Measurements from ENCODE around the gene C1QL3.

Gene C1QL3

GRCh38 chr10:16483241-16483917, 38.3 kb downstream of the C1QL3 start:
- no peak for TF ChIP-seq CTCF (IDR thresholded peaks at IDR 0.05; ENCODE audit: low read depth, low read length)
- DNase-seq (ENCODE audit: low read depth, low spot score) = no peak
- no peak overlapping the region for H3K4me3 ChIP-seq (ENCODE audit: low read depth, low read length)
- in situ Hi-C loops (cut with HindIII; ENCODE audit: low sequenced_read_pairs) = no loop called here

- DNase-seq (ENCODE audit: low read depth, low spot score) = no peak
- in situ Hi-C loops (cut with HindIII; ENCODE audit: low sequenced_read_pairs) = no loop called here
- H3K4me3 ChIP-seq (ENCODE audit: low read depth, low read length) = no peak overlapping the region
- TF ChIP-seq CTCF (IDR thresholded peaks at IDR 0.05; ENCODE audit: low read depth, low read length) = no peak
Observed at GRCh38 chr10:16481052-16481728, 40.5 kb downstream of the C1QL3 start.

- DNase-seq (ENCODE audit: low read depth, low spot score) = no peak
- no peak for TF ChIP-seq CTCF (IDR thresholded peaks at IDR 0.05; ENCODE audit: low read depth, low read length)
- in situ Hi-C loops (cut with HindIII; ENCODE audit: low sequenced_read_pairs) = no loop called here
- H3K4me3 ChIP-seq (ENCODE audit: low read depth, low read length) = no peak overlapping the region
Observed at GRCh38 chr10:16478801-16479200, 42.9 kb downstream of the C1QL3 start.

- in situ Hi-C loops (cut with HindIII; ENCODE audit: low sequenced_read_pairs) = no loop called here
- TF ChIP-seq CTCF (IDR thresholded peaks at IDR 0.05; ENCODE audit: low read depth, low read length) = no peak
- no peak for DNase-seq (ENCODE audit: low read depth, low spot score)
Observed at GRCh38 chr10:16477757-16478156, 43.9 kb downstream of the C1QL3 start.

GRCh38 chr10:16472828-16473227, 48.9 kb downstream of the C1QL3 start:
- in situ Hi-C loops (cut with HindIII; ENCODE audit: low sequenced_read_pairs) = no loop called here
- no peak overlapping the region for H3K4me3 ChIP-seq (ENCODE audit: low read depth, low read length)
- no peak for DNase-seq (ENCODE audit: low read depth, low spot score)
- no peak for TF ChIP-seq CTCF (IDR thresholded peaks at IDR 0.05; ENCODE audit: low read depth, low read length)

More at GRCh38 chr10:16477757-16478156, 43.9 kb downstream of the C1QL3 start:
- no peak overlapping the region for H3K4me3 ChIP-seq (ENCODE audit: low read depth, low read length)

GRCh38 chr10:16470747-16471146, 50.9 kb downstream of the C1QL3 start:
- H3K4me3 ChIP-seq (ENCODE audit: low read depth, low read length) = no peak overlapping the region
- no peak for TF ChIP-seq CTCF (IDR thresholded peaks at IDR 0.05; ENCODE audit: low read depth, low read length)
- no peak for DNase-seq (ENCODE audit: low read depth, low spot score)
- in situ Hi-C loops (cut with HindIII; ENCODE audit: low sequenced_read_pairs) = no loop called here
